DOHH2 (cell line): Measurements from ENCODE around the gene PTGR3.

Source experiments
- H3F3A ChIP-seq: fragments of 200-600 bp; sonication (generic), shearing (Covaris generic); 2 replicates; pipeline ENCODE4 v1.6.0; 2016; ENCODE audit warnings: antibody characterized with exemption, mild to moderate bottlenecking; ENCODE audit not compliant: control insufficient read depth, insufficient read depth
- H3K27ac ChIP-seq: fragments of 200-600 bp; sonication (generic); 2 replicates; pipeline ENCODE4 v1.5.1; 2014; ENCODE audit warnings: low read depth, mild to moderate bottlenecking, low read length, moderate library complexity
- H3K27me3 ChIP-seq: fragments of 200-600 bp; sonication (generic); 2 replicates; pipeline ENCODE4 v1.6.1; 2014; ENCODE audit warnings: mild to moderate bottlenecking, low read length, mixed read lengths; ENCODE audit not compliant: control insufficient read depth
- H3K36me3 ChIP-seq: fragments of 200-600 bp; sonication (generic); 2 replicates; pipeline ENCODE4 v1.6.1; 2014; ENCODE audit warnings: mild to moderate bottlenecking, low read length, moderate library complexity, mixed read lengths; ENCODE audit not compliant: control insufficient read depth
- H3K4me1 ChIP-seq: fragments of 200-600 bp; sonication (generic); 2 replicates; pipeline ENCODE4 v1.6.1; 2014; ENCODE audit warnings: mild to moderate bottlenecking, low read length, mixed read lengths; ENCODE audit not compliant: control insufficient read depth
- H3K4me2 ChIP-seq: fragments of 200-600 bp; sonication (generic); 2 replicates; pipeline ENCODE4 v1.6.0; 2014; ENCODE audit warnings: mild to moderate bottlenecking, low read length, moderate library complexity
- H3K4me3 ChIP-seq: fragments of 200-600 bp; sonication (generic); 2 replicates; pipeline ENCODE4 v1.5.1; 2014; ENCODE audit warnings: mild to moderate bottlenecking, low read length, mixed read lengths
- H3K79me2 ChIP-seq: fragments of 200-600 bp; sonication (generic); 2 replicates; pipeline ENCODE4 v1.6.1; 2014; ENCODE audit warnings: mild to moderate bottlenecking, low read length, mixed read lengths; ENCODE audit not compliant: control insufficient read depth
- H3K9me2 ChIP-seq: fragments of 200-600 bp; sonication (generic); replicated peaks from 2 replicates; pipeline ENCODE4 v1.6.1; 2014; ENCODE audit warnings: mild to moderate bottlenecking, low read length, mixed read lengths; ENCODE audit not compliant: control insufficient read depth
- H3K9me3 ChIP-seq: fragments of 200-600 bp; sonication (generic); 2 replicates; pipeline ENCODE4 v1.6.1; 2014; ENCODE audit warnings: antibody characterized with exemption, low read length, mixed read lengths; ENCODE audit not compliant: control insufficient read depth, insufficient read depth
- H4K20me1 ChIP-seq: fragments of 200-600 bp; sonication (generic); 2 replicates; pipeline ENCODE4 v1.6.0; 2014; ENCODE audit warnings: low read depth, mild to moderate bottlenecking, antibody characterized with exemption, low read length, moderate library complexity; ENCODE audit not compliant: control insufficient read depth, insufficient read depth
- EZH2phosphoT487 ChIP-seq: fragments of 200-600 bp; sonication (generic); IDR thresholded peaks from 2 replicates; pipeline ENCODE4 v1.6.1; 2017; ENCODE audit warnings: borderline replicate concordance, mild to moderate bottlenecking, antibody characterized with exemption, low read length, moderate library complexity, mixed read lengths
- TF ChIP-seq, protein P1 (sequence below): fragments of 200-600 bp; sonication (generic); IDR thresholded peaks from one replicate; pipeline ENCODE4 v1.5.1; 2014; ENCODE audit warnings: antibody characterized with exemption, mild to moderate bottlenecking, low read depth, low read length; ENCODE audit not compliant: poor library complexity, severe bottlenecking

PTGR3 gene

DNA sequence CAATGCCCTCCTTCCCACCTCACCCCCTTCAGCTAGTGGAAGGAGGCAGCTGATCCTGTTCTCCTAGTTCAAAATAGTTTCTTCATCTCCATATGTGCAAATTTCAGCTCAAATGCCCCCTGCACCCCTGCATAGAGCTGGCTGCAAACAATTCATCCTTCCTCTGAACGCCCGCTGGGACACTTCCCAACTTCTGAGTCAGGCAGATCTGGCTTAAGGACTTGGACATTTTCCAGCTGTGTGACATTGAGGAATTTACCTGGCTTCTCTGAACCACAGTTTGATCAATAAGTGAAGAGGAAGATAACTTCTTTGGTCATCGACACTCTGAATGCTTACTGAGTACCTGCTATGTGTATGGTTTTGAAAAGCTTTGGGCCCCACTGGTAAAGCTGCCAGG lies 23.5 kb downstream of the PTGR3 start:
- Histone ChIP-seq H3K36me3 (no peaks in the 10 kb centered on the region), H3K27ac (no peak overlapping the region), H3K9me3 (no peaks in the 10 kb centered on the region), H3K9me2 (no peaks in the 10 kb centered on the region), H3F3A (no peaks in the 10 kb centered on the region), H3K4me1 (no peaks in the 10 kb centered on the region), H3K4me3 (no peak overlapping the region), H3K27me3 (peaks cover 3% of the 10 kb centered on the region; the same call in 1 of the 2 replicates), H3K79me2 (no peaks in the 10 kb centered on the region), H4K20me1 (no peaks in the 10 kb centered on the region), H3K4me2 (no peak overlapping the region)
- no peak for TF ChIP-seq EZH2phosphoT487
- TF ChIP-seq, protein P1, sequence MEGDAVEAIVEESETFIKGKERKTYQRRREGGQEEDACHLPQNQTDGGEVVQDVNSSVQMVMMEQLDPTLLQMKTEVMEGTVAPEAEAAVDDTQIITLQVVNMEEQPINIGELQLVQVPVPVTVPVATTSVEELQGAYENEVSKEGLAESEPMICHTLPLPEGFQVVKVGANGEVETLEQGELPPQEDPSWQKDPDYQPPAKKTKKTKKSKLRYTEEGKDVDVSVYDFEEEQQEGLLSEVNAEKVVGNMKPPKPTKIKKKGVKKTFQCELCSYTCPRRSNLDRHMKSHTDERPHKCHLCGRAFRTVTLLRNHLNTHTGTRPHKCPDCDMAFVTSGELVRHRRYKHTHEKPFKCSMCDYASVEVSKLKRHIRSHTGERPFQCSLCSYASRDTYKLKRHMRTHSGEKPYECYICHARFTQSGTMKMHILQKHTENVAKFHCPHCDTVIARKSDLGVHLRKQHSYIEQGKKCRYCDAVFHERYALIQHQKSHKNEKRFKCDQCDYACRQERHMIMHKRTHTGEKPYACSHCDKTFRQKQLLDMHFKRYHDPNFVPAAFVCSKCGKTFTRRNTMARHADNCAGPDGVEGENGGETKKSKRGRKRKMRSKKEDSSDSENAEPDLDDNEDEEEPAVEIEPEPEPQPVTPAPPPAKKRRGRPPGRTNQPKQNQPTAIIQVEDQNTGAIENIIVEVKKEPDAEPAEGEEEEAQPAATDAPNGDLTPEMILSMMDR, result no peak

GRCh38 chr18:75183973-75184493 lies 24.9 kb downstream of the PTGR3 start:
- no peak for TF ChIP-seq EZH2phosphoT487
- TF ChIP-seq, protein P1, result no peak
- Histone ChIP-seq H3K4me1 (no peaks in the 10 kb centered on the region), H3F3A (no peaks in the 10 kb centered on the region), H3K9me3 (no peaks in the 10 kb centered on the region), H4K20me1 (no peaks in the 10 kb centered on the region), H3K79me2 (no peaks in the 10 kb centered on the region), H3K27ac (no peak overlapping the region), H3K36me3 (no peaks in the 10 kb centered on the region), H3K4me3 (no peak overlapping the region), H3K9me2 (no peaks in the 10 kb centered on the region), H3K27me3 (peaks cover 3% of the 10 kb centered on the region; the same call in 1 of the 2 replicates), H3K4me2 (no peak overlapping the region)

GRCh38 chr18:75183524-75183923 lies 25.4 kb downstream of the PTGR3 start:
- Histone ChIP-seq H3K4me2 (no peak overlapping the region), H3F3A (no peaks in the 10 kb centered on the region), H4K20me1 (no peaks in the 10 kb centered on the region), H3K4me1 (no peaks in the 10 kb centered on the region), H3K36me3 (no peaks in the 10 kb centered on the region), H3K9me2 (no peaks in the 10 kb centered on the region), H3K27ac (no peak overlapping the region), H3K9me3 (no peaks in the 10 kb centered on the region), H3K27me3 (peaks cover 3% of the 10 kb centered on the region; the same call in 1 of the 2 replicates), H3K79me2 (no peaks in the 10 kb centered on the region), H3K4me3 (no peak overlapping the region)
- TF ChIP-seq EZH2phosphoT487, result no peak
- TF ChIP-seq, protein P1, result no peak
